RWPE2 (cell line): Measurements from ENCODE around the gene CDK10.

Experiments used
- ATAC-seq: fragments of 200-7000 bp; cut with Tn5 transposase; 3 replicates; pipeline ENCODE4 v1.9.1; 2021; ENCODE audit warnings: low read depth
- DNase-seq: peaks from one replicate; pipeline ENCODE4 v3.0.0-alpha.2; 2020; ENCODE audit warnings: low spot score
- H3K27ac ChIP-seq: fragments of 450-650 bp; 2 replicates; pipeline ENCODE4 v1.5.1; 2017; ENCODE audit warnings: mild to moderate bottlenecking; ENCODE audit not compliant: poor library complexity, severe bottlenecking
- H3K27me3 ChIP-seq: fragments of 250-450 bp; sonication (Bioruptor Pico); 2 replicates; pipeline ENCODE4 v1.5.1; 2021; ENCODE audit warnings: mild to moderate bottlenecking, moderate library complexity; ENCODE audit not compliant: insufficient read depth, poor library complexity, severe bottlenecking
- H3K36me3 ChIP-seq: fragments of 250-450 bp; sonication (Bioruptor Pico); 2 replicates; pipeline ENCODE4 v1.5.1; 2020; ENCODE audit warnings: low read depth, mild to moderate bottlenecking, moderate library complexity
- H3K4me1 ChIP-seq: fragments of 250-450 bp; sonication (Bioruptor Pico); 2 replicates; pipeline ENCODE4 v1.5.1; 2021; ENCODE audit warnings: mild to moderate bottlenecking, moderate library complexity; ENCODE audit not compliant: insufficient read depth, poor library complexity, severe bottlenecking
- H3K4me3 ChIP-seq: fragments of 250-450 bp; sonication (Bioruptor Pico); 2 replicates; pipeline ENCODE4 v1.5.1; 2021; ENCODE audit warnings: mild to moderate bottlenecking, moderate library complexity; ENCODE audit not compliant: severe bottlenecking
- H3K9me3 ChIP-seq: fragments of 250-450 bp; sonication (Bioruptor Pico); 2 replicates; pipeline ENCODE4 v1.5.1; 2021; ENCODE audit warnings: mild to moderate bottlenecking, moderate library complexity; ENCODE audit not compliant: severe bottlenecking
- CTCF ChIP-seq: fragments of 450-650 bp; IDR thresholded peaks from one replicate; pipeline ENCODE4 v1.5.1; 2017; ENCODE audit warnings: mild to moderate bottlenecking, moderate library complexity; ENCODE audit not compliant: poor library complexity, severe bottlenecking

Gene CDK10

GRCh38 chr16:89672177-89672941 lies 14.1 kb upstream of the CDK10 start:
- ATAC-seq (no peak), DNase-seq (no peak)
- Histone ChIP-seq H3K4me3 (no peak overlapping the region), H3K27me3 (no peaks in the 10 kb centered on the region), H3K9me3 (peaks cover 6% of the 10 kb centered on the region), H3K4me1 (peaks cover 4% of the 10 kb centered on the region), H3K36me3 (no peaks in the 10 kb centered on the region), H3K27ac (no peak overlapping the region)
- TF ChIP-seq CTCF: no peak

GRCh38 chr16:89678258-89678657 lies 8.2 kb upstream of the CDK10 start:
- no peaks in the 10 kb centered on the region for H3K27me3 ChIP-seq
- ATAC-seq: no peak
- H3K36me3 ChIP-seq: peaks cover 10% of the 10 kb centered on the region; the same call in 1 of the 2 replicates
- H3K4me1 ChIP-seq: no peaks in the 10 kb centered on the region
- no peak overlapping the region for H3K4me3 ChIP-seq
- H3K27ac ChIP-seq: no peak overlapping the region
- TF ChIP-seq CTCF: no peak
- H3K9me3 ChIP-seq: peaks cover 14% of the 10 kb centered on the region
- DNase-seq: no peak

GRCh38 chr16:89685916-89686315 lies 573 bp upstream of the CDK10 start:
- ATAC-seq: no peak

GRCh38 chr16:89687092-89687940 lies 827 bp downstream of the CDK10 start:
- peak overlapping the region; percentile 89 for H3K4me3 ChIP-seq
- H3K36me3 ChIP-seq: peaks cover 49% of the 10 kb centered on the region
- H3K4me1 ChIP-seq: no peaks in the 10 kb centered on the region
- H3K27ac ChIP-seq: peak overlapping the region; percentile 73
- DNase-seq (no peak), ATAC-seq (peak; percentile 64)
- no peaks in the 10 kb centered on the region for H3K27me3 ChIP-seq
- TF ChIP-seq CTCF: no peak
- no peaks in the 10 kb centered on the region for H3K9me3 ChIP-seq

More at GRCh38 chr16:89685916-89686315, 573 bp upstream of the CDK10 start:
- no peaks in the 10 kb centered on the region for H3K9me3 ChIP-seq
- peaks cover 37% of the 10 kb centered on the region for H3K36me3 ChIP-seq
- H3K27ac ChIP-seq: no peak overlapping the region
- H3K4me3 ChIP-seq: no peak overlapping the region
- DNase-seq: no peak
- no peaks in the 10 kb centered on the region for H3K27me3 ChIP-seq
- H3K4me1 ChIP-seq: no peaks in the 10 kb centered on the region
- TF ChIP-seq CTCF: no peak
